Measurements from ENCODE around the gene CSPG4. TPM values are rescaled to one million over a fixed set of nuclear protein-coding genes. Genes with fewer than 3 reads are reported as not detected.
"Not testable (repeated sequence)": the region's sequence is repeated elsewhere in the genome, so short reads cannot be mapped to it uniquely, and the experiment has no call there.

CSPG4 gene, protein sequence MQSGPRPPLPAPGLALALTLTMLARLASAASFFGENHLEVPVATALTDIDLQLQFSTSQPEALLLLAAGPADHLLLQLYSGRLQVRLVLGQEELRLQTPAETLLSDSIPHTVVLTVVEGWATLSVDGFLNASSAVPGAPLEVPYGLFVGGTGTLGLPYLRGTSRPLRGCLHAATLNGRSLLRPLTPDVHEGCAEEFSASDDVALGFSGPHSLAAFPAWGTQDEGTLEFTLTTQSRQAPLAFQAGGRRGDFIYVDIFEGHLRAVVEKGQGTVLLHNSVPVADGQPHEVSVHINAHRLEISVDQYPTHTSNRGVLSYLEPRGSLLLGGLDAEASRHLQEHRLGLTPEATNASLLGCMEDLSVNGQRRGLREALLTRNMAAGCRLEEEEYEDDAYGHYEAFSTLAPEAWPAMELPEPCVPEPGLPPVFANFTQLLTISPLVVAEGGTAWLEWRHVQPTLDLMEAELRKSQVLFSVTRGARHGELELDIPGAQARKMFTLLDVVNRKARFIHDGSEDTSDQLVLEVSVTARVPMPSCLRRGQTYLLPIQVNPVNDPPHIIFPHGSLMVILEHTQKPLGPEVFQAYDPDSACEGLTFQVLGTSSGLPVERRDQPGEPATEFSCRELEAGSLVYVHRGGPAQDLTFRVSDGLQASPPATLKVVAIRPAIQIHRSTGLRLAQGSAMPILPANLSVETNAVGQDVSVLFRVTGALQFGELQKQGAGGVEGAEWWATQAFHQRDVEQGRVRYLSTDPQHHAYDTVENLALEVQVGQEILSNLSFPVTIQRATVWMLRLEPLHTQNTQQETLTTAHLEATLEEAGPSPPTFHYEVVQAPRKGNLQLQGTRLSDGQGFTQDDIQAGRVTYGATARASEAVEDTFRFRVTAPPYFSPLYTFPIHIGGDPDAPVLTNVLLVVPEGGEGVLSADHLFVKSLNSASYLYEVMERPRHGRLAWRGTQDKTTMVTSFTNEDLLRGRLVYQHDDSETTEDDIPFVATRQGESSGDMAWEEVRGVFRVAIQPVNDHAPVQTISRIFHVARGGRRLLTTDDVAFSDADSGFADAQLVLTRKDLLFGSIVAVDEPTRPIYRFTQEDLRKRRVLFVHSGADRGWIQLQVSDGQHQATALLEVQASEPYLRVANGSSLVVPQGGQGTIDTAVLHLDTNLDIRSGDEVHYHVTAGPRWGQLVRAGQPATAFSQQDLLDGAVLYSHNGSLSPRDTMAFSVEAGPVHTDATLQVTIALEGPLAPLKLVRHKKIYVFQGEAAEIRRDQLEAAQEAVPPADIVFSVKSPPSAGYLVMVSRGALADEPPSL (N-terminal part only)
- under 1 TPM; 0.02 TPM for total RNA-seq

DNA sequence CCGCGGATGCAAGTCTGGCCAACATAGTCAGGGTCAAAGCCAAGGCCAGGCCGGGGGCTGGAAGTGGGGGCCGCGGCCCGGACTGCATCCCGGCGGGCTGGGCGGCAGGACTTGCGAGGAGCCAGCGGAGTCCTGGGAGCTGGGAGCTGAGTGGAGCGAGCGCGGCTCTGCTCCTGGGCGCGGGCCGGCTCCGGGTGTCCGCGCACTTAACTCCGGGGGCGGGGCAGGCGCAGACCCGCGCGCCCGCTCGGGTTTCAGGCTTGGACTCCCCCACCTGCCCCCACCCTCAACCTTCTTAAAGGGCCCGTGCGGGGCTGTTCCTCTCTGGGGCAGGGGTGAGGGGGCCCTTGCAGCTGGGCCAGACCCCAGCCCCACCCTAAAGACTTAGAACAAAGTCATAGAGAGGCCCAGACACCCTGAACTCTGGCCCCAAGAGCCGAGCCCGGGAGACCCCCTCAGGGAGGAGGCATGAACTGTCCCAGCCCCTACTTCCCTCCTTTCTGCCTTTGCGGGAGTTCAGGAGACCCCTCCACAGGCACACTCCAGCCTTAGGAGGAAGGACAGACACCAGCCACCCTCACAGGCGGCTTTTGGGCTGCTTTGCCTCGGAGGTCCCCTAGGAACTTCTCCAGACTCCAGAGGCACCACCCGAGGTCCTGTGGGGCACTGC lies at the start of gene CSPG4:
Gene CSPG4 (minus strand): TSS at position 181 of the 670 bp plus-strand sequence. CDS start 93 bp downstream, at position 88.
- CTCF ChIA-PET = no interaction called here
- POLR2A ChIA-PET = no interaction called here

DNA sequence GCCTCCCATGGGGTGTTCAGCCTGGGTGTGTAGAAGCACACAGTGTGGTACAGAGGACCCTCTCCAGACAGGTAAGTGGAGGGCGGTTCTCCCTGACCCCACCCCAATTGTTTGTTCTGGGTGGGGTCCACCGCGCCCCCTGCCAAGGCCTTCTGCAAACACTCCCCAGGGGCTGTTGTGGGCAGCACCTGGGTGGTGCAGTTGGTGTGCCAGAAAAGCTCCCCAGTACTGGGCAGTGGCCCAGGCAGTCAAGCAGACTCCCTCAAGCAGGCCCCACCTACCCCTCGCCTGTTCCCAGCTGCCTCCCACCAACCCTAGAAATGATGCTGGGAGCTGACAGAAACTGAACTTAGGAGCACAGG lies 49.7 kb upstream of the CSPG4 start:
- POLR2A ChIA-PET = not testable (repeated sequence)

DNA sequence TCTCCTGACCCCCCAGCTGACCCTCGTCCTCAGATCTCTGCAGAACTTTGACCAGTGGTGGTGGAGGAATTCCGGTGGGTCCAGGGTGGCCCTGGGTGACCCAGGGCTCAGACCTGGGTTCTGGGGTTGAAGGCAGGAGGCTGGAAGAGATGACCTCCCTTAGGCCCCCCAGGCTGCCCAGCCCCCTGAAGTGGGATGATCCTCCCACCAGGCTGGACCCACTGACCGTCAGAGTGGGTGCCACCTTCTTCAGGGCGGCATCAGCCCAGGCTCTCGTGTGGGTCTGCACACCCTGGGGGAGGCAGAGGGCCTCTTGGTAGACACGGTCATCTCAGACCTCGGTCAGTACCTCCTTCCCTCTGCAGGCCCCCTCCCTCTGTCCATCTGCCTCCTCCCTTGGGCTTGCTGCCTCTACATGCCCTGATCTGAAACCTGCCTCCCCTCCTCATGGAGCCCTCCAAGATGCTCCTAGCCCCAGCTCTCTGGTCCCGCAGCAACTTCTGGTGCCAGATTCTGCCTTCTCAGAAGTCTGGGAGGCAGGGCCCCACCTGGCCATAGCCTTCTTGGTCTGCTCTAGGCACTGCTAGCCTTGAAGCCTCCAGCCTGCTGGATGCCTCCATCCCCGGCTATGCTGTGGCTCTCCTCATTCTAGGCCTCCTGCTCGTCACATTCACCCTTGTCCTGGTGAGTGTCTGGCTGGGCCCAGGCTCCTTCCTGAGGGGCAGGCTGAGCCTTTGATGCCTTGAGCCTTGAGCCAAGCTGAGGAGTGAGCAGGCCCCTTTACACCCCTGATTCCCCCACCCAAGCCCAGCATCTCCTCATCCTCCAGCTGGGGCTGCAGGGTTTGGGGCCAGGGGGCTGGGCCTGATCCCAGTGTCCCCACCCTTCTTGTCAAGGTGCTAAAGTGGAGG lies 49.1 kb upstream of the CSPG4 start:
- ChIA-PET CTCF (no interaction called here), POLR2A (no interaction called here)

More for the DNA sequence above, 49.7 kb upstream of the CSPG4 start:
- CTCF ChIA-PET = not testable (repeated sequence)

DNA sequence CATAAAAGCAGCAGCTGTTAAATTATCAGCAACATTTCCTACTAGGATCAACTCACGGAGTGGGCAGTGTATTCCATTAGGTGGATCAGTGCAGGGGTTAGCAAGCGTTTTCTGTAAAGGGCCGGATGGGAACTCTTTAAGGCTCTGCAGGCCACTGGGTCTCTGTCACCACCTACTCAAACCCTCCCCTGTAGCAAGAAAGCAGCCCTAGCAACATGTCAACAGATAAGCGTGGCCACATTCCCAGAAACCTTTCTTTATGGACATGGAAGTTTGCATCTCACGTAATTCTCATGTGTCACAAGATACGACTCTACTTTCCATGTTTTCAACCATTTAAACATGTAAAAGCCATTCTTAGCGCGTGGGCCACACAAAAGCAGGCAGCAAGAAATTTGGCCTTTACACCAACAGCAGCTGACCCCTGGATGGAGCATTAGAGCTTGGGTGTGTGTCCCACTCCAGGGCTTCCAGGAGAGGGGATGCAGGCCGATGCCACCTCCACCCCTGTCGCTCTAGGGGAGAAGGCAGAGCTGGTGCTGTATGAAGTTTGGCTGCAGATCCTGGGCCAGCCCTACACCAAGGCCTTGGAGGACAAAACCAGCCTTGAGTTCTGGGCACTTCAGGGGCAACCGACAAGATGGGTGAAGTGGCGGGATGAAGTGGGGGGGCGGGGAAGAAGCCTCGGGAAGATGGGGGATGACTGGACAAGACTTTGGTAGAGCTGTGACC lies 48.2 kb upstream of the CSPG4 start:
- ChIA-PET POLR2A (no interaction called here), CTCF (no interaction called here)

DNA sequence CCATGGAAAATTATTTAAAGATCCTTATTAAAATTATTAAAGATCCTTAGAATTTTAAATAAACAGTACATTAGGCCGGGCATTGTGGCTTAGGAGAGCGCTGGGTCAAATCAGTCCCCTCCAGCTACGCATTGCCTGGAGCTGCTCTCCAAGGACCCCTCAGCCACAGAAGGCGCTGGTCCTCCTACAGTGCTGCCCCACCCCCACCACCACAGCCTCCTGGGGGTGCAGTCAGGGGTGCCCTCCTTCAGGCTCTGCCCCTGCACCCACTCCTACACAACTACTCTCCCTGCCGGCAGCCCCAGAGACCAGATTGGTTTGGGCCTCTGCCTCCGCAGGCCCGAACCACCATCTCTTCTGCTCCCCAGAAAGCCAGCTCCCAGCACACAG lies 47.5 kb upstream of the CSPG4 start:
- POLR2A ChIA-PET = not testable (repeated sequence)

DNA sequence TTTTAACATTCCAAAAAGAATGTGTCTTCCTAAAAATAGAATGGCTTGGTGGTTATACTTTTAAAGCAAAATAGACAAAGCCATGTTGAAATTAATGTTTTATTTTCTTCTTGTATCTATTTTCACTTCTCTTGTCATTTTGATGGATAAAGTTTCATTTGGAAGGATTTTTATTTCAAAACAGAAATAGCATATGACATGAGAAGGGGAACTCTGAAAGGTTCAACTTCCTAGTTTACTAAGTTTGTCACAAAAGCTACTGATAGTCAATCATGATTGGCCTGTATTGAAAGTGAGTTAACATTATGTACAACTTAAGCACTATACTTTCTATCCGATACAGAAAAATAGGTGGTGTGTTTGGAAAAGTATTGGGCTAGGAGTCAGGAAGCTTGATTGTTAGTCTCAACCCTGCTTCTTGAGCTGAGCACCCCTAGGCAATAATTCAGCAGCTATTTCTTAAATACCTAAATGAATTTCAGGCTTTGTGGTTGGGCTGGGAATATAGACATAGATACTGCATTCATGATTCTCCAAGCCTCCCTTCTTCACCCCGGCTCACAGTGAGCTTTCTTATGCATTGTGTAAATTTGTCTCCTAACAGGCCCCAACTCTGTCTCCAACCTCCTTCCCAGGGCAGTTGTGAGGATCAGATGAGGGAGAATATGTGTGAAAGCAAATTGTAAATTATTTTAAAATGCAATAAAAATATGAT lies 46.9 kb upstream of the CSPG4 start:
- ChIA-PET CTCF (no interaction called here), POLR2A (no interaction called here)

More for the DNA sequence above, 47.5 kb upstream of the CSPG4 start:
- CTCF ChIA-PET = not testable (repeated sequence)

DNA sequence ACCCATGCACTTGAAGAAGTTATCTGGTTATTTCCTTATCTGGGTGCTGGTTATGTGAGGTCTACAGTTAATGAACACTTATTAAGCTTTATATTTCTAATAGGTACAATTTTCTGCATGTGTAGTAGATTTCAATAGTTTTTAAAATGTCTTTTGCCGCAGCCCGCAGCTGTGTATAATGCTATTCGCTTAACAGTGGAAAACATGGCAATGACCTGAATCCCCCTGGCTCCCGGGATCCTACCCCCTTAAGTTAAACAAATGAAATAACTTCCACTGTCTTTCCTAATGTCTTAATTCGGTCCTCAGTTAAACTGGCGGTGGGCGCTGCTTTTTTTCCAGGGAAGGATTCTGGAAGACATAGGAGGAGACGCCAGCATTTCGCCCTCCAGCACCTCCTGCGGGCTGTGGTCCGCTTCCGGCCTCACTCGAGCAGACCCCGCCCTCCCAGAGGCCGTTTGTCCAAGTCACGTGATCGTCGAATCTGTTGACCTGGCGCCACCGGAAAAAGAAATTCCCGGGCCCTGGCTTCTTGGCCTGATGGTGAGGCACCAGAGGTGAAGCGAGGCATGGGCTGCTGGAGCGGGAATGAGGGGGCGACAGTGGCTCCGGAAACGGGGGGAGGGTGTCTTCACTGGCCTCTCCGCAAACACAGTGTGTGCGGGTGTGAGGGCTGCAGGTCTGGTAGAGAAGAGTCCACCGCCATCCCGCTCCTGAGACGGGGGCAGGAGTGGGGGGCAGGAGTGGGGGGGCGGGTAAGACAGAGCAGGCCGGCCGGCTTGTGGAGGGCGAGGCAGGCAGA lies 45.6 kb upstream of the CSPG4 start:
- CTCF ChIA-PET = interaction anchor here (0.7 kb wide), 1 partner anchor 27 kb away, joined by 3 read pairs; no protein-coding TSS in a partner anchor
- POLR2A ChIA-PET = interaction anchor here (0.7 kb wide), 1 partner anchor 390 kb away, joined by 3 read pairs; no protein-coding TSS in a partner anchor

DNA sequence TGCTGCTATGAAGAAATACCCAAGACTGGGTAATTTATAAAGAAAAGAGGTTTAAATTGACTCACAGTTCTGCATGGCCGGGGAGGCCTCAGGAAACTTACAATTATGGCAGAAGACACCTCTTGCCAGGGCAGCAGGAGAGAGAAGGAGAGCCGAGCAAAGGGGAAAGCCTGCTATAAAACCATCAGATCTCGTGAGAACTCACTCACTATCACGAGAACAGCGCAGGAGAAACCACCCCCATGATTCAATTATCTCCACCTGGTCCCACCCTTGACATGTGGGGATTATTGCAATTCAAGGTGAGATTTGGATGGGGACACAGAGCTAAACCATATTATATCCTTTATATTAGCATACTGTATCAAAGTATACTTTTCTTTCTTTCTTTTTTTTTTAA lies 42.2 kb upstream of the CSPG4 start:
- CTCF ChIA-PET, POLR2A ChIA-PET: not testable (repeated sequence)

DNA sequence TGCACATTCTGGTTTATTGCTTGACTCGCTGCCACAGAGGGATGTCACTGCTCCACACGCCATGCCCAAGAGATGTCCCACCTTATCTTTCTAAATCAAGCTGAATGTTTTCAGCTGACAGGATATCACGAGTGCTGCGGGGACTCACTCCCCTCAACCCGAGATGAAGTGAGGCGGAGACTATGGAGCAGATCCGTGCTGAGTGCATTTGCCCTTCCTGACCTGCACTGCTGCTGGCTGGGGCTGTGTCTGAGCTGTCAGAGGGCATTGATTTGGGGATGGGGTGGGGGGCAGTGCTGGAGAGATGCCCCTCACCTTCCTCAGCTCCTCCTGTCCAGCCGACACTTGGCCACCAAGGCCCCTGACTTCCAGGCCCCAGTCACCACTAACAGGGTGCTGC lies 40.5 kb upstream of the CSPG4 start:
- POLR2A ChIA-PET = no interaction called here
- CTCF ChIA-PET = no interaction called here

DNA sequence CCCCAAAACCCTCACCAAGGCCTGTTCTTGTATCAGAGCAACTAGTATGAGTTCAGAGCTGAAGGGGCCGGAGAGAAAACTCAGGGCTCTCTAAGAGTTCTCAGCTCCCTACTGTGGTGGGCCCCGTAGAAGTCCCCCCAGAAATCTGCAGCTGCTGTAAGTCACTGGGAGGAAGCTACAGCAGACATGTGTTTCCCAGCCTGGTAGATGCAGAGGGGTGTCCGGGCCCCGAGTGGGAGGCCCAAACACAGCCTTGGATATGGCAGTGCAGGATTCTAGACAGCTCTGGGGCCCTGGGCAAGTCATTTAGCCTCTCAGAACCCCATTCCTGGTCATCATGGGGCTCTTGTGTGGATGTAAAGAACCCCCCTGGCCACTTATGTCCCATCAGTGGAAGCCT lies 39.2 kb upstream of the CSPG4 start:
- ChIA-PET POLR2A (no interaction called here), CTCF (no interaction called here)

DNA sequence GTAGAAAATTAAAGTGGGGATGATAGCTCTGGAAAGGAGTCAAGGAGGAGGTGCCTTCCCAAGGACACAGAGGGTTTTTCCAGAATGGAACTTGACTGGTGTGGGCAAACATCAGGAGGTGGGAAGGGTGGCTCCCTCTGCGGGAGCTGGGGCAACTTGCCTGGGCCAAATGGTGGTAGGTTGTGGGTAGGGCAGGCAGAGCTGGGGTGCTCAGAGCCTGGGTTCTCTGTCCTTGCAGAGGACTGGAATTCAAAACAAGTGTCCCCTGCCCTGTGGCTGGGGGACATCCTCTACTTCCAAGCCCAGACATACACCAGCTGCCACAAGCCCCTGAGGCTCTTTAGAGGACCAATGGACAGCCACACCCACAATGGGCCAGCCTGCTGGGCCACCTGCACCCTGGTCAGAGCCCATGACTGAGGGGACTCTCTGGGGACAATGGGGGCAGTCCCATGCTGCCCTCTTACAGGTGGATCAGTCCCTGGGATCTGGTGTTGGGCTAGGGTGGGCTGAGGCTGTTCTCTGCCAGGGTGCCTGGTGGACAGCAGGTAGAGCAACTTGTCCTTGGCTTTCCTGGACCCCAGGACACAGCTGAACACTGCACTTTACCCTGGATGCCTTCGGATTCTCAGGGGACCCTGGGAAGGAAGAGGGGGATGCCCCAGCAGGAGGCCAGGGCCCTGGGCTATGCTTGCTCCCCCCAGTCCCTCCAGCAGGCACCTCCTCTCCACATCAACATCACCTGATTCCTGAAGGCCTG lies 38.6 kb upstream of the CSPG4 start:
- CTCF ChIA-PET = interaction anchor here (1.0 to 1.7 kb wide), 2 partner anchors 12 to 51 kb away, joined by 3 to 4 read pairs; no protein-coding TSS in a partner anchor
- POLR2A ChIA-PET = no interaction called here

DNA sequence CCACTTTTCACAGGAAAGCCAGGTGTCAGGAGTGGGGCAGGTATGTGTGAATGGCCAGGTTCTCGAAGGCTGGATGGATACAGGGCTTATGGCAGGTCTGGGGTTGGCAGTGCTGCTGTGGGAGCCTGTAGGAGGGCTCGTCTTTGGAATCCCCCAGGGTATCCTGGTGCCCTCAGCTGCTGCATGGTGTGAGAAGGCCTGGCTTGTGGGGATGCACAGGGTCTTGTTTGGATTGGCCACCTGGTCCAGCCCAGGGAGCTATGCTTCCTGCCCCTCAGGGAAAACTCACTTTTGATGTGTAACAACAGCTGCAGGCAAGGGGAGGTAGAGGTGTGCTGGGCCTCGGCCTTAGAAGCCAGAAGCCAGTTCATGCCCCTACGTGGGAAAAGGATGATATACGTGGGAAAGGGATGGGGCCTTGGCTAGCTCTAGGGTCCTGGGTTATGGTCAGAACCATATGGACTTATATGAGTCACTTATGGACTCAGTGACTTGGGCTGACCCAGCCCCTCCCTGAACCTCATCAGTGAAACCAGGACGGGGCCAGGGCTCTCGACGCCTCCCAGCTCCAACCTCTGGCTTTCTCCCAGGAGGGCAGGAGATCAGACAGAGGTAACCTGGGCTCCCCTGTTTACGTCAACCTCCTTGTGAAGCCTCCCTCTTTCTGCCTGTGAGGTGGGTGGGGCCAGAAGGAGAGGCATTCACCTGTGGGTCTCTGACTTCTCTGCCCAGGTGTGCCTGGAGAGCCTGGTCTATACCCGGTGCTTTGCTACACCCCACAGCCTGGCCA lies 37.8 kb upstream of the CSPG4 start:
- ChIA-PET POLR2A (no interaction called here), CTCF (interaction anchor here (1.0 to 1.7 kb wide), 2 partner anchors 12 to 52 kb away, joined by 3 to 4 read pairs; no protein-coding TSS in a partner anchor)

DNA sequence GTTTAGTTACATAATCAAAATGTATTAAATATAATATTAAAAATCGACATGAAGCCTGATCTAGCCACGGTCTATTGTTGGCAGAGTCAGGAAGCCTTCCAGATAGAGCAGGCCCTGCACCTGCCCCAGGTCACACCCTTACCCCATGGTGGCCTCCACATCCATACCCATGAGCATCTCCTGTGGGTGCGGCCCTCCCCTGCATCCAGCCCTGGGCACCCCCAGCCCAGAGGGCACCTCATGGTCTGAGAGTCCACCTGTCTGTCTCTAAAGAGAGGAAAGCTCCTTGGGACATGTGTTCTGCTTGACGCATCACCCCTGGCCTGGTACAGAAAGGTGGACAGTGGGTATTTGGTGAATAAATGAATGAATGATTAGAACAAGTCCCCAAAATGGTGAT lies 37.2 kb upstream of the CSPG4 start:
- POLR2A ChIA-PET = no interaction called here
- CTCF ChIA-PET = interaction anchor here (1.0 to 1.7 kb wide), 2 partner anchors 11 to 52 kb away, joined by 3 to 4 read pairs; no protein-coding TSS in a partner anchor

DNA sequence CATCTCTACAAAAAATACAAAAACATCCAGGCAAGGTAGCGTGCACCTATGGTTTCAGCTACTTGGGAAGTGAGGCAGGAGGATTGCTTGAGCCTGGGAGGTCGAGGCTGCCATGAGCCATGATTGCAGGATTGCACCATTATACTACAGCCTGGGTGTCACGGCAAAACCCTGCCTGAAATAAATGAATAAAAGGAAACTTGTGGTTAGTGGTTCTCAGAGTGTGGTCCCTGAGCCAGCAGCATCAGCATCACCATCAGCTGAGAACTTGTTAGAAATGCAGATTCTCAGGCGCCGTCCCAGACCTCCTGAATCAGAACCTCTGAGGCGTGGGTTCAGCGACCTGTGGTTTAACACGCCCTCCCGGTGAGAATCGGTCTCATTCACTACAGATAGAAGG lies 36.2 kb upstream of the CSPG4 start:
- POLR2A ChIA-PET, CTCF ChIA-PET: not testable (repeated sequence)

DNA sequence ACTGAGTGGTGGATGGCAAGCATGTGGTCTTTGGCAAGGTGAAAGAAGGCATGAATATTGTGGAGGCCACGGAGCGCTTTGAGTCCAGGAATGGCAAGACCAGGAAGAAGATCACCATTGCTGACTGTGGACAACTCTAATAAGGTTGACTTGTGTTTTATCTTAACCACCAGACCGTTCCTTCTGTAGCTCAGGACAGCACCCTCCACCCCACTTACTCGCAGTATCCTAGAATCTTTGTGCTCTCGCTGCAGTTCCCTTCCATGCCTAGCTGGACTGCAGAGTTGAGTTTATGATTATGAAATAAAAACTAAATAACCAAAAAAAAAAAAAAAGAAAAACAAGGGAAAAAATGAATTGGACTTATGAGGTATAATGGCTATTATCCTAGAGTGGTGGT lies 34.5 kb upstream of the CSPG4 start:
- POLR2A ChIA-PET = not testable (repeated sequence)
- CTCF ChIA-PET = interaction anchor here (0.6 kb wide), 1 partner anchor 23 kb away, joined by 3 read pairs; no protein-coding TSS in a partner anchor
